Right lobe of liver (tissue), 6 donors: ENCODE results near the gene VCPKMT. TPM values are rescaled to one million over a fixed set of nuclear protein-coding genes. Genes with fewer than 3 reads are reported as not detected.

Source experiments
- ATAC-seq, 4 donors: fragments of 200-7000 bp; cut with Tn5 transposase; one replicate each; pipeline ENCODE4 v1.9.1; 2020; ENCODE audit warnings: mild to moderate bottlenecking in 4 of 4, moderate library complexity in 4 of 4
- DNase-seq, 3 donors: peaks; one replicate each; pipeline ENCODE4 v3.0.0-alpha.2; 2020
- H3K27ac ChIP-seq, 3 donors: fragments of 200-600 bp; one replicate each; pipeline ENCODE4 v1.8.0; 2022
- H3K27me3 ChIP-seq, 2 donors: fragments of 200-600 bp; one replicate each; pipeline ENCODE4 v1.8.0; 2022
- H3K36me3 ChIP-seq, 4 donors: fragments of 200-600 bp; sonication (generic) in 1 of 4; one replicate each; pipeline versions ENCODE4 v1.5.1 to v1.8.0; 2017 to 2022; ENCODE audit warnings: control low read depth in 1 of 4
- H3K4me1 ChIP-seq, 4 donors: fragments of 200-600 bp; sonication (generic) in 1 of 4; one replicate each; pipeline versions ENCODE4 v1.5.1 to v1.8.0; 2017 to 2022; ENCODE audit warnings: control low read depth in 1 of 4
- H3K4me3 ChIP-seq, 3 donors: fragments of 200-600 bp; one replicate each; pipeline ENCODE4 v1.8.0; 2022
- H3K9me3 ChIP-seq, 4 donors: fragments of 200-600 bp; sonication (generic) in 1 of 4; one replicate each; pipeline versions ENCODE4 v1.5.1 to v1.8.0; 2017 to 2022; ENCODE audit warnings: control low read depth in 1 of 4
- CTCF ChIP-seq, 4 donors: fragments of 200-600 bp in 3 of 4; fragments of 450-650 bp in 1 of 4; IDR thresholded peaks; one replicate each; pipeline versions ENCODE4 v1.5.1 to v1.8.0; 2016 to 2022; ENCODE audit warnings: antibody characterized with exemption in 4 of 4, mild to moderate bottlenecking in 2 of 4
- POLR2A ChIP-seq: fragments of 450-650 bp; IDR thresholded peaks from one replicate; pipeline ENCODE4 v1.6.1; 2017; ENCODE audit warnings: antibody characterized with exemption, mild to moderate bottlenecking
- WGBS: methylation state at CpG from one replicate; pipeline ENCODE4 v1.1.6; 2018; ENCODE audit warnings: low coverage, low lambda C conversion rate; ENCODE audit not compliant: insufficient coverage; ENCODE audit errors: missing lambda C conversion rate; 5-methylcytosine and 5-hydroxymethylcytosine counted together
- intact Hi-C, 2 donors: fragments of 100-400 bp; cut with DNase I; formaldehyde crosslinking; loops; one replicate each; pipeline versions ENCODE4 v1.11.2 to v1.14.1; 2022
- total RNA-seq, 6 experiments: library from RNA; depleted of rRNA in 2 of 6; stranded (reverse); fragments of >200 nt in 2 of 6; fragmentation: NEBNext Ultra II Directional in 3 of 6; extraction: Animal tissue kit (Norgen Biotek cat#: 25700) in 3 of 6; gene quantifications; one replicate each; pipeline versions ENCODE4 v1.1.0 to v1.2.4, GENCODE V29; 2016 to 2023
- donor health status: DM: no; HTN: yes; CAD: no.
- donor health status: DM: no; HTN: no; CAD: no.
- donor health status: DM: no; HTN: no; CAD: no.
- donor health status: DM: no; HTN: yes; CAD: no.
- donor health status: DM: no; HTN: yes; CAD: no.

Gene VCPKMT
- total RNA-seq, 6 experiments from 2014 or later, result 1.4 to 3.8 (median 3.3) TPM

GRCh38 chr14:50116966-50117365 lies 594 bp upstream of the VCPKMT start:
- WGBS, result 10% methylated on average over 2 of the region's 2 CpGs
- Histone ChIP-seq H3K27me3 (no peaks in the 10 kb centered on the region), H3K4me3 (peak overlapping the region; percentile 68 to 79 (median 68)), H3K27ac (peak overlapping the region; percentile 64 to 89 (median 78)), H3K4me1 (peaks cover 0 to 18% (median 3%) of the 10 kb centered on the region in 4 donors), H3K9me3 (no peaks in the 10 kb centered on the region), H3K36me3 (peaks cover 0 to 22% (median 7%) of the 10 kb centered on the region in 4 donors)
- TF ChIP-seq CTCF (IDR thresholded peaks at IDR 0.05) (no peak), POLR2A (no peak)
- ATAC-seq, result peak; percentile 46 to 53 (median 48)
- intact Hi-C loops, result no loop called here
- DNase-seq, result no peak

DNA sequence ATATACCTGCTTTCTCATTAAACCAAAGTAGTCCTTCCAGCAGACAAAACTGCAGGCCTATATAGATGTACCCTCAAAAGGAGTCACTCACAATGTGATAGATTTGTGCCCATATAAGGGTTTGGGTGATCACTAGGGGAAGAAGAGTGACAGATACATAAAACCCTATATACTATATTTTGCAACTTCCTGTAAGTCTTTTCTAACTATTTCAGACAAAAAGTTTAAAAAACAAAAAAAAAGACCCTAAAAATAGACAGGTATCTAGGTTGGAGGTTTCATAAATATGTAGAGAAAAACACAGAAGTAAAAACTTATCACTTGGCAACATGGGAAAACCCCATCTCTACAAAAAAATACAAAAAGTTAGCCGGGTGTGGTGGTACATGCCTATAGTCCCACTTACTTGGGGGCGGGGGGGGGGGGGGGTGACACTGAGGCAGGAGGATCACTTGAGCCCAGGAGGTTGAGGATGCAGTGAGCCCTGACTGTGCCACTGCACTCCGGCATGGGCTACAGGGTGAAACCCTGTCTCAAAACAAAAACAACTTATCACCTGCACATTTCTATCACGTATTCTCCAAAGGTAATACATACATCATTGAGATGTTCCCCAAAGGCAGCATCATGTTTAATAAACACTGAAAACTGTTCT lies 2.9 kb downstream of the VCPKMT start:
- intact Hi-C loops, result no loop called here
- H3K27me3 ChIP-seq, result no peaks in the 10 kb centered on the region
- ATAC-seq (no peak), DNase-seq (no peak)
- H3K9me3 ChIP-seq, result no peaks in the 10 kb centered on the region
- H3K27ac ChIP-seq, result no peak overlapping the region
- peaks cover 0 to 50% (median 7%) of the 10 kb centered on the region in 4 donors for H3K36me3 ChIP-seq
- peaks cover 0 to 18% (median 3%) of the 10 kb centered on the region in 4 donors for H3K4me1 ChIP-seq
- 82% methylated on average over 2 of the region's 4 CpGs for WGBS
- no peak overlapping the region for H3K4me3 ChIP-seq
- TF ChIP-seq CTCF (IDR thresholded peaks at IDR 0.05), result no peak
- no peak for TF ChIP-seq POLR2A

- no peak overlapping the region for H3K4me3 ChIP-seq
- DNase-seq, result no peak
- no peaks in the 10 kb centered on the region for H3K9me3 ChIP-seq
- ATAC-seq, result no peak
- H3K36me3 ChIP-seq, result peaks cover 0 to 54% (median 7%) of the 10 kb centered on the region in 4 donors
- H3K27ac ChIP-seq, result no peak overlapping the region
- H3K27me3 ChIP-seq, result no peaks in the 10 kb centered on the region
- 81% methylated on average over 4 of the region's 4 CpGs for WGBS
- H3K4me1 ChIP-seq, result peaks cover 0 to 3% (median 2%) of the 10 kb centered on the region in 4 donors
- intact Hi-C loops, result no loop called here
- no peak for TF ChIP-seq POLR2A
- no peak for TF ChIP-seq CTCF (IDR thresholded peaks at IDR 0.05)
Observed at GRCh38 chr14:50110323-50111037, 5.9 kb downstream of the VCPKMT start.

- Histone ChIP-seq H3K9me3 (no peaks in the 10 kb centered on the region), H3K27me3 (no peaks in the 10 kb centered on the region), H3K36me3 (peaks cover 0 to 54% (median 5%) of the 10 kb centered on the region in 4 donors), H3K4me1 (peaks cover 0 to 4% (median 0%) of the 10 kb centered on the region in 4 donors), H3K27ac (no peak overlapping the region), H3K4me3 (no peak overlapping the region)
- no peak for DNase-seq
- intact Hi-C loops, result loop anchor here (5.0 to 10.0 kb wide), 2 partner anchors 242 to 245 kb away; no protein-coding TSS in a partner anchor
- 76% methylated on average over 6 of the region's 6 CpGs for WGBS
- TF ChIP-seq POLR2A (no peak), CTCF (IDR thresholded peaks at IDR 0.05) (no peak)
- ATAC-seq, result no peak
Observed at GRCh38 chr14:50109342-50109741, 7.0 kb downstream of the VCPKMT start.
